Measurements from ENCODE around the gene TPSB2. TPM values are rescaled to one million over a fixed set of nuclear protein-coding genes. Genes with fewer than 3 reads are reported as not detected.
"Not testable (repeated sequence)": the region's sequence is repeated elsewhere in the genome, so short reads cannot be mapped to it uniquely, and the experiment has no call there.

Gene TPSB2
- total and polyA plus RNA-seq, 10 donors = 0.29 to 8.2 (median 1.1) TPM; not detected in 4

DNA sequence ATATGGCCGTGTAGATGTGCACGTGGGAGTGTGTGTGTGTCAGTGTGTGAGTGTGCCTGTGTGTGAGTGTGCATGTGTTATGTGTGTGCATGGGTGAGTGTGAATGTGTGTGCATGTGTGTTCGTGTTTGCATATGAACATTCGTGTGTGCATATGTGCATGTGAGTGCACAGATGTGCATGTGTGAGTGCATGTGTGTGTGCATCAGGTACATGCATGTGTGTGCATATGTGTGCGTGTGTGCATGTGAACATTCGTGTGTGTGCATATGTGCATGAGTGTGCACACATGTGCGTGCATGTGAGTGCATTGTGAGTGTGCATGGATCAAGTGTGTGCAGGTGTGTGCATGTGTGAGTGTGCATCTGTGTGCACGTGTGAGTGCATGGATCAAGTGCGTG is 8.0 kb upstream of the TPSB2 start:
- Histone ChIP-seq H3K9me3 (no peaks in the 10 kb centered on the region), H3K27ac (no peak overlapping the region), H3K4me3 (no peak overlapping the region), H3K36me3 (no peaks in the 10 kb centered on the region), H3K27me3 (replicated peaks in 1 of 7) (peaks cover 0 to 4% (median 0%) of the 10 kb centered on the region in 7 donors), H3K4me1 (no peaks in the 10 kb centered on the region)
- peak; percentile 48 for DNase-seq
- 84 to 90% (median 86%) methylated on average over 9 of the region's 9 CpGs for WGBS, 5 donors
- TF ChIP-seq, protein P1, sequence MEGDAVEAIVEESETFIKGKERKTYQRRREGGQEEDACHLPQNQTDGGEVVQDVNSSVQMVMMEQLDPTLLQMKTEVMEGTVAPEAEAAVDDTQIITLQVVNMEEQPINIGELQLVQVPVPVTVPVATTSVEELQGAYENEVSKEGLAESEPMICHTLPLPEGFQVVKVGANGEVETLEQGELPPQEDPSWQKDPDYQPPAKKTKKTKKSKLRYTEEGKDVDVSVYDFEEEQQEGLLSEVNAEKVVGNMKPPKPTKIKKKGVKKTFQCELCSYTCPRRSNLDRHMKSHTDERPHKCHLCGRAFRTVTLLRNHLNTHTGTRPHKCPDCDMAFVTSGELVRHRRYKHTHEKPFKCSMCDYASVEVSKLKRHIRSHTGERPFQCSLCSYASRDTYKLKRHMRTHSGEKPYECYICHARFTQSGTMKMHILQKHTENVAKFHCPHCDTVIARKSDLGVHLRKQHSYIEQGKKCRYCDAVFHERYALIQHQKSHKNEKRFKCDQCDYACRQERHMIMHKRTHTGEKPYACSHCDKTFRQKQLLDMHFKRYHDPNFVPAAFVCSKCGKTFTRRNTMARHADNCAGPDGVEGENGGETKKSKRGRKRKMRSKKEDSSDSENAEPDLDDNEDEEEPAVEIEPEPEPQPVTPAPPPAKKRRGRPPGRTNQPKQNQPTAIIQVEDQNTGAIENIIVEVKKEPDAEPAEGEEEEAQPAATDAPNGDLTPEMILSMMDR (IDR thresholded peaks at IDR 0.05 in 8 of 11, conservative IDR thresholded peaks at IDR 0.05 in 3 of 11) = no peak
- no peak for TF ChIP-seq POLR2A (IDR thresholded peaks at IDR 0.05)
- no peak for TF ChIP-seq POLR2AphosphoS5 (IDR thresholded peaks at IDR 0.05)
- intact Hi-C loops (cut with DNase I; ENCODE audit: low total_unique reads) = no loop called here

DNA sequence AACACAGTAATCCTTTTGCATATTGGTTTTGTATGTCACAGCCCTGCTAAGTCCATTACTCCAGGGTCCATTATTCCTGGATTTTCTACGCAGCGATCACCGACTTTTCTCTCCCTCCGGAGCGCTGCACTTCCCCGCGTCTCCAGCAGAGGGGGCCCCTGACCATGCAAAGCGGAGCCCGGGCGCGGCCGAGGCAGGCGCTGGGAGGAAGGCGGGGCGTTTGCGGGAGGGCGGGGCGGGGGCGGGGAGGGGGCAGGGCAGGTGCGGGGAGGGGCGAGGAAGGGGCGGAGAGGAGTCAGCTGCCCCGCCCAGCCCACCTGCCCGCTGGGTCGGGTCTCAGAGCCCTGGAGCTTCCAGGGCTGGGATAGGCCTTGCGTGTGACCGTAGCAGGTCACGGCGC is 6.7 kb upstream of the TPSB2 start:
- H3K4me3 ChIP-seq; H3K27ac ChIP-seq; DNase-seq; intact Hi-C loops (cut with DNase I; ENCODE audit: low total_unique reads); H3K36me3 ChIP-seq; H3K9me3 ChIP-seq; H3K4me1 ChIP-seq; H3K27me3 ChIP-seq (replicated peaks in 1 of 7): not testable (repeated sequence)
- WGBS, 5 donors = no CpG with 5 or more reads among the region's 29 CpGs

DNA sequence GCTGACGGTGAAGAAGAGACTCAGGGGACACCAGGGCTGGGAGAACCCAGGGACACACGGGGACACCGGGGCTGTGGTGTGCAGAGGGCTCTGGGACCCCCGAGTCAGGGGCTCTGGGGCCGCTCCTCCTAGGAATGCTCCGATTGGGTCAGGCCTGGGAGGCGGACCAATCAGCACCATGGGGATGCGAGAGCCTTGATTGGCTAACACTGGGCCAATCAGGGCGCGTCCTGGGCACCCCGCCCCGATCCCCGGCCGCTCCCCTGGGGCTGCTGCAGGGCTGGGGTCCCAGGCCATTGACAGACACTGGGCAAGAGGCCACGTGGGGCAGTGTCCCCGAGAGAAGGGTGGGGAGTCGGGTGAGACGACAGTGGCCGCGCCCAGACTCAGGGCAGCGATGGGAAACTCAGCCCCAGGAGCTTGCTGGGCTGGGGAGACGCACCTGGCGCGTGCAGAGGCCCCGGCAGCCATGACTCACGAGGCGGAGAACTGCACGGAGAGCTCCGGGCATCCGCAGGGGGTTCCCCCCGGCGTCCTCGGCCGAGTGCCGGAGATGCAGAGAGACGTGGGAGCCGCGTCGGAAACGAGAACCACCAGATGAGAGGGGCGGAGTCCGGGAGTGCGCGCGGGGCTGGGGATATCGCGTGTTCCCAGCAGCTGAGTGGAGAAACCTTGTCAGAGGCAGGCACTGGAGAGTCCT is 2.2 kb upstream of the TPSB2 start:
- H3K4me1 ChIP-seq; H3K9me3 ChIP-seq; intact Hi-C loops (cut with DNase I; ENCODE audit: low total_unique reads); H3K36me3 ChIP-seq; DNase-seq; H3K27ac ChIP-seq; H3K27me3 ChIP-seq (replicated peaks in 1 of 7); H3K4me3 ChIP-seq: not testable (repeated sequence)
- no CpG with 5 or more reads among the region's 47 CpGs for WGBS, 5 donors

DNA sequence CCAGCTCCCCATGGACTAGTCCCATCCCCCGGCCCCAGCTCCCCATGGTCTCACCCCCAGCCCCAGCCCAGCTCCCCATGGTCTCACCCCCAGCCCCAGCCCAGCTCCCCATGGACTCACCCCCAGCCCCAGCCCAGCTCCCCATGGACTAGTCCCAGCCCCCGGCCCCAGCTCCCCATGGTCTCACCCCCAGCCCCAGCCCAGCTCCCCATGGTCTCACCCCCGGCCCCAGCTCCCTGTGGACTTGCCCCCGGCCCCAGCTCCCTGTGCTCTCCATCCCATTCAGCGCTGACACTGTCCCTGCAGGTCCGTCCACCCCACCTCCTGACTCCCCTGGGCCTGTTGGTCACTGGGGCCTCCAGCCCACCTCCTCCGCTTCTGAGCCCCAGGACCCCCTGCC is 1.3 kb upstream of the TPSB2 start:
- H3K36me3 ChIP-seq; intact Hi-C loops (cut with DNase I; ENCODE audit: low total_unique reads); H3K27me3 ChIP-seq (replicated peaks in 1 of 7); H3K4me3 ChIP-seq; H3K27ac ChIP-seq; H3K4me1 ChIP-seq; H3K9me3 ChIP-seq: not testable (repeated sequence)
- 77 to 100% (median 93%) methylated on average over 1 to 7 of the region's 7 CpGs for WGBS, 5 donors
- DNase-seq = peak; percentile 51

DNA sequence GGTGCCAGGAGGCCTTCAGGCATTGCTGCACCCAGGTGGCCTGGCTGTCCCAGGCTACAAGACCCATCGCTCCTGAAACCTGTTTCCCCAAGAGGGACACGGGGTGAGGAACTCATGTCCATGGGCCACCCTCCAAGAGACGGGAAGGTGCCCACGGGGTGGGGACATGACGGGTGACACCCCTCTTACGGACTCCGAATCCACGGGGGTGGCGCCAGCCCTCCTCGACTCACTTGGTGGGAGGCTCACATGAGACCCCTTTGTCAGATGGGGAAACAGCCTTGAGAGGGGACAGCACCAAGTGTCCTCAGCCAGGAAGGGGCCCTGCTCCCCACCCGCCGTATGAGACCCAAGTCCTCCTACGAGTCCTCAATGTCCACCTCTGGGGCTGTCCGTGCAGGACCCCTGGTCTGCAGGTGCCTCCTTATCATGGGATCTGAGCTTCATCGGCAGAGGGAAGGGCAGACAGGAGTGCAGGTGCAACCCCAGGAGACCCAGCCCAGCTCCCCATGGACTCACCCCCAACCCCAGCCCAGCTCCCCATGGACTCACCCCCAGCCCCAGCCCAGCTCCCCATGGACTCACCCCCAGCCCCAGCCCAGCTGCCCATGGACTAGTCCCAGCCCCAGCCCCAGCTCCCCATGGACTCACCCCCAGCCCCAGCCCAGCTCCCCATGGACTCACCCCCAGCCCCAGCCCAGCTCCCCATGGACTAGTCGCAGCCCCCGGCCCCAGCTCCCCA is 658 bp upstream of the TPSB2 start:
- H3K4me3 ChIP-seq; H3K36me3 ChIP-seq; H3K27me3 ChIP-seq (replicated peaks in 1 of 7); intact Hi-C loops (cut with DNase I; ENCODE audit: low total_unique reads); H3K27ac ChIP-seq; H3K9me3 ChIP-seq; H3K4me1 ChIP-seq: not testable (repeated sequence)
- DNase-seq = peak; percentile 46
- WGBS, 5 donors = 79 to 88% (median 79%) methylated on average over 2 to 17 of the region's 17 CpGs

DNA sequence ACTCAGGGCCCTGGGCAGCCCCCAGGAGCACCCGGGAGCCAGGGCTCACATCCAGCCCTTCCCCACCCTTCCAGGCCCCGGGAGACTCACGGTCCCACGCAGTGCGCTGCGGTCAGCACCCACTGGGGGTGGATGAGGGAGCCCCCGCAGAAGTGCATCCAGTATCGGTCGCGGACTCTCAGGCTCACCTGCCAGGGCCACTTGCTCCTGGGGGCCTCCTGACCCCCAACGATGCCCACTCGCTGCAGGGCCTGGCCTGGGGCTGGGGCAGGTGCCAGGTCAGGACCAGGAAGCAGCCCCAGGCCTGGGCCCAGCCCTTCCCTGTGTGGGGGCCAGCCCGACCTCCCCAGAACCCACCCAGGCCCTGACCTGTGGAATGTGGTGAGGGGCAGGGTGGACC is 508 bp downstream of the TPSB2 start:
- intact Hi-C loops (cut with DNase I; ENCODE audit: low total_unique reads); H3K4me1 ChIP-seq; H3K4me3 ChIP-seq; H3K9me3 ChIP-seq; H3K27ac ChIP-seq; H3K36me3 ChIP-seq: not testable (repeated sequence)
- peak; percentile 25 for DNase-seq
- 86 to 93% (median 91%) methylated on average over 6 to 12 of the region's 13 CpGs; no CpG with 5 or more reads in 2 of the 5 donors for WGBS, 5 donors
- H3K27me3 ChIP-seq (replicated peaks in 1 of 7) = peaks cover 0 to 15% (median 0%) of the 10 kb centered on the region in 7 donors

DNA sequence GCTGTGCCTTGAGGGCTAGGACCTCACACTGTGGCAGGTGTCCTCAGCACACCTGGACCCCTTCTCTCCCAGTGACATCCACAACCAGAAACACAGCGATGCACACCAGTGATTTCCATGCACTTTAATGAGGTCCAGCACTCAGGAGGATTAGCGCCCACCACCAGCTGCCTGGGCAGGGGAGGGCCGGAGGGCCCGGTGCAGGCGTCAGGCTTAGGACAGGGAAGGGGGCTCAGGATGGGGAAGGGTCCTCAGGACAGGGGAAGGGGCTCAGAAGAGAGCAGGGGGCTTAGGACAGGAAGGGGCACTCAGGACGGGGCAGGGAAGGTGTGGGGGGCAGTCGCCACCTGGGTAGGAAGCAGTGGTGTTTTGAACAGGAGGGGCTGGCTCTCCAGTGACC is 1.8 kb downstream of the TPSB2 start:
- H3K27ac ChIP-seq; H3K4me1 ChIP-seq; H3K4me3 ChIP-seq; H3K9me3 ChIP-seq; H3K36me3 ChIP-seq; intact Hi-C loops (cut with DNase I; ENCODE audit: low total_unique reads): not testable (repeated sequence)
- DNase-seq = peak; percentile 63
- WGBS, 5 donors = 72 to 80% (median 76%) methylated on average over 5 to 7 of the region's 7 CpGs
- H3K27me3 ChIP-seq (replicated peaks in 1 of 7) = peaks cover 0 to 17% (median 0%) of the 10 kb centered on the region in 7 donors

DNA sequence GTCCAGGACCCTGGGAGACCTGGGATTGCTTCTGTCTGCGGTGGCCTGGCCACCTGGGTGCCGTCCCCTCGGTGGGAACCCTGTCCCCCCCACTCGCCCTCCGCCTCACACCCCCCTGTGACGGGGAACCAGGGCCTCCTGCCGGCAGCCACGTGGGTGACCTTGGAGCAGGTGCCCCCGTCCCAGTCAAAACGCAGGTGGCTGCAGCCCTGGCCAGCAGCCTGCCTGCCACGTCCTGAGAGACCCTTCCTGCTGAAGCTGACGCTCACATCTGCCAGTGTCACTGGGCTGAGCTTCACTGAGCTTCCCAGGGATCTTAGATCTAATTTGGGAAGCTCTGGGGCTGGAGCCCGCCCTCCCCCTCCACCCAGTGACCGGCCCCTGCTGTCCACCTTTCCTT is 3.3 kb downstream of the TPSB2 start:
- peaks cover 0 to 24% (median 0%) of the 10 kb centered on the region in 7 donors for H3K27me3 ChIP-seq (replicated peaks in 1 of 7)
- intact Hi-C loops (cut with DNase I; ENCODE audit: low total_unique reads); H3K36me3 ChIP-seq; H3K9me3 ChIP-seq; H3K27ac ChIP-seq; DNase-seq; H3K4me3 ChIP-seq; H3K4me1 ChIP-seq: not testable (repeated sequence)
- WGBS, 5 donors = 25 to 65% (median 58%) methylated on average over 2 to 14 of the region's 14 CpGs

DNA sequence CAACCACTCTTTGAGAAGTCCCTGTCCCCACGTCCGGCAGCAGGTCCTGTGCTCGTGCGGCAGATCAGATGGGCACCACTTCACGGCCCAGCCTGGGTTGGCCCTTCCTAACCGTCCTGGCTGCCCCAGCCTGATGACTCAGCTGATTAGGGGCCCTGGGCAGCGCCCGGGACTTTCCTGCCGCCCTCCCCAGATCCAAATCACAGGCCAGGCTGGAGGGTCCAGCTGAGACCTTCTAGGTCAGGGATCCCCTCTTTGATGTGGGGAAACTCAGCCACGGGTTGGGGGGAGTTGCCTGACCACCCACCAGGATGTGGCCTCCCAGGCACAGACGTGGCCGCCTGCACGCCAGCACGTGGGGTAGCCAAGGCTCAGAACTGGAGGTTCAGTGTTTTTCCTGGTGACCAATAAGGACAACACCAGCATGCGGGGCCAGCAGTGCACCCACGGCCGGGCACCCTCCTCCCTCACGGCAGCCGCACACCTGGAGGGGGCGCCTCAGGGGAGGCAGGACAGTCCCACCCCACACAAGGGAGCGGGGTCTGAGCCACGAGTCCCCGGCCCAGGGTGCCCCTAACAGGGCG is 4.2 kb downstream of the TPSB2 start:
- H3K36me3 ChIP-seq; H3K27ac ChIP-seq; DNase-seq; intact Hi-C loops (cut with DNase I; ENCODE audit: low total_unique reads); H3K9me3 ChIP-seq; H3K4me3 ChIP-seq; H3K4me1 ChIP-seq: not testable (repeated sequence)
- peaks cover 0 to 28% (median 0%) of the 10 kb centered on the region in 7 donors for H3K27me3 ChIP-seq (replicated peaks in 1 of 7)
- WGBS, 5 donors = 55 to 68% (median 59%) methylated on average over 9 to 24 of the region's 24 CpGs
